ENCODE results near the gene ABCC10.
"Not testable (repeated sequence)": the region's sequence is repeated elsewhere in the genome, so short reads cannot be mapped to it uniquely, and the experiment has no call there.

The ABCC10 gene

GRCh38 chr6:43494321-43494720, 67.0 kb downstream of the ABCC10 start:
- FAIRE-seq (no peak), DNase-seq (ENCODE audit: low spot score) (no peak)

- DNase-seq (ENCODE audit: low spot score) (no peak), FAIRE-seq (no peak)
These were observed 67.4 kb downstream of the ABCC10 start for GRCh38 chr6:43494766-43495165.

- no peak for FAIRE-seq
- peak; percentile 48 for DNase-seq (ENCODE audit: low spot score)
These were observed 68.1 kb downstream of the ABCC10 start for GRCh38 chr6:43495409-43495941.

GRCh38 chr6:43496370-43497128, 69.2 kb downstream of the ABCC10 start:
- peak; percentile 76 for DNase-seq (ENCODE audit: low spot score)
- no peak for FAIRE-seq

- no peak for DNase-seq (ENCODE audit: low spot score)
- no peak for FAIRE-seq
These were observed 69.7 kb downstream of the ABCC10 start for GRCh38 chr6:43497129-43497396.

- DNase-seq (ENCODE audit: low spot score): no peak
- FAIRE-seq: no peak
These were observed 70.3 kb downstream of the ABCC10 start for GRCh38 chr6:43497689-43498088.

GRCh38 chr6:43498291-43498690, 71.0 kb downstream of the ABCC10 start:
- FAIRE-seq; DNase-seq (ENCODE audit: low spot score): not testable (repeated sequence)

GRCh38 chr6:43499028-43499815, 71.9 kb downstream of the ABCC10 start:
- no peak for FAIRE-seq

More at GRCh38 chr6:43499028-43499815, 71.9 kb downstream of the ABCC10 start:
- DNase-seq (ENCODE audit: low spot score): no peak
